HG02943 (cell line): ENCODE data around the gene ADAMTS10.
"Not testable (repeated sequence)": the region's sequence is repeated elsewhere in the genome, so short reads cannot be mapped to it uniquely, and the experiment has no call there.

ENCODE experiments used
- ATAC-seq: cut with Tn5 transposase; IDR thresholded peaks from one replicate; pipeline ENCODE4 v1.9.1; 2021; ENCODE audit warnings: mild to moderate bottlenecking, low read depth, moderate library complexity; ENCODE audit not compliant: unreplicated experiment

ADAMTS10 gene

GRCh38 chr19:8596168-8596567 is 14.3 kb downstream of the ADAMTS10 start:
- no peak for ATAC-seq

- ATAC-seq = no peak
Observed at GRCh38 chr19:8595651-8596050, 14.9 kb downstream of the ADAMTS10 start.

GRCh38 chr19:8593931-8594330 is 16.6 kb downstream of the ADAMTS10 start:
- no peak for ATAC-seq

- ATAC-seq = no peak
Observed at GRCh38 chr19:8592231-8593009, 18.1 kb downstream of the ADAMTS10 start.

- ATAC-seq = no peak
Observed at GRCh38 chr19:8589177-8589714, 21.3 kb downstream of the ADAMTS10 start.

- ATAC-seq = no peak
Observed at GRCh38 chr19:8585894-8586750, 24.4 kb downstream of the ADAMTS10 start.

- ATAC-seq = no peak
Observed at GRCh38 chr19:8584965-8585893, 25.3 kb downstream of the ADAMTS10 start.

GRCh38 chr19:8580710-8581281 is 29.7 kb downstream of the ADAMTS10 start:
- ATAC-seq = no peak

GRCh38 chr19:8578642-8579265 is 31.8 kb downstream of the ADAMTS10 start:
- no peak for ATAC-seq

- ATAC-seq = no peak
Observed at GRCh38 chr19:8577741-8578140, 32.8 kb downstream of the ADAMTS10 start.

- no peak for ATAC-seq
Observed at GRCh38 chr19:8577247-8577646, 33.3 kb downstream of the ADAMTS10 start, which contains the start of gene MYO1F. TSS of gene MYO1F (minus strand) at chr19:8577442. CDS start at chr19:8577309, 133 bp downstream.

- no peak for ATAC-seq
Observed at GRCh38 chr19:8576273-8576993, 34.1 kb downstream of the ADAMTS10 start.

GRCh38 chr19:8575467-8575997 is 35.0 kb downstream of the ADAMTS10 start:
- ATAC-seq = no peak

GRCh38 chr19:8574619-8574922 is 35.9 kb downstream of the ADAMTS10 start:
- ATAC-seq = not testable (repeated sequence)

GRCh38 chr19:8573316-8573715 is 37.2 kb downstream of the ADAMTS10 start:
- ATAC-seq = no peak

GRCh38 chr19:8571006-8571411 is 39.5 kb downstream of the ADAMTS10 start:
- no peak for ATAC-seq

GRCh38 chr19:8569066-8569771 is 41.3 kb downstream of the ADAMTS10 start:
- ATAC-seq = no peak
